ENCODE results near the gene ALG11.

The ALG11 gene

DNA sequence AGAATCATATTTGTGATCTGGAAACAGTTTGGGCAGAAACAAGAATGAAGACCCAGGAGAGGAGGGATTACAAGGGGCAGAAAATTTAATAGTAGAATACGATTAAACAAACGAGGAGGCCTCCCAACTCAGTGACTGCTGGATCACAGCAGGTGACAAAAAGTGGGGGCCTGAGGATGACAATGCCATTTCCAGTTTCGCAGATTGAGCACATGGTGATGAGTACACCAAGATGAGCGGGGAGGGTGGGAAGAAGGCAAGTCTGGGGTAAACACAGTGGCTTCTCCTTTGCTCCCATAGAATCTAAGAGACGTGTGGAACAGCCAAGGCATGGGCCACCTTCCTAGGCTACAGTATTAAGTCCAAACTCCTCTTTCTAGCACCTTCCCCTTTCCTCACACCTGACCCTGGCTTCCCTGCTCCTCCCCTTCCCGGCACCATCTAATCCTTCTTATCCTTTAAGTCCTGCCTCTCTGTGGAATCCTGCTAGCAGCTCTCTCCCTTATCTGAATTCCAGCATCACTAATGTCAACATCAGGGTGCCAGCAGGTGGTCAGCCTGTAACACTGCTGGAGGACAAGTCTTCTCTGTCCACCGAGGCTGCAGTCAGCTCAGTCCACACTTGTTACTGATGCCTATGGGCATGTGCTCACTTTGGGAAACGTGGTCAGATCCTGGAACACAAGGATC, 14.4 kb upstream of the ALG11 start:
- H3K4me1 ChIP-seq (ENCODE audit: control insufficient read depth in 5 of 5, insufficient read depth in 5 of 5, low read length in 5 of 5): peaks cover 5 to 36% (median 29%) of the 10 kb centered on the region in 5 donors
- H3K27ac ChIP-seq (ENCODE audit: low read depth, low read length): no peak overlapping the region

DNA sequence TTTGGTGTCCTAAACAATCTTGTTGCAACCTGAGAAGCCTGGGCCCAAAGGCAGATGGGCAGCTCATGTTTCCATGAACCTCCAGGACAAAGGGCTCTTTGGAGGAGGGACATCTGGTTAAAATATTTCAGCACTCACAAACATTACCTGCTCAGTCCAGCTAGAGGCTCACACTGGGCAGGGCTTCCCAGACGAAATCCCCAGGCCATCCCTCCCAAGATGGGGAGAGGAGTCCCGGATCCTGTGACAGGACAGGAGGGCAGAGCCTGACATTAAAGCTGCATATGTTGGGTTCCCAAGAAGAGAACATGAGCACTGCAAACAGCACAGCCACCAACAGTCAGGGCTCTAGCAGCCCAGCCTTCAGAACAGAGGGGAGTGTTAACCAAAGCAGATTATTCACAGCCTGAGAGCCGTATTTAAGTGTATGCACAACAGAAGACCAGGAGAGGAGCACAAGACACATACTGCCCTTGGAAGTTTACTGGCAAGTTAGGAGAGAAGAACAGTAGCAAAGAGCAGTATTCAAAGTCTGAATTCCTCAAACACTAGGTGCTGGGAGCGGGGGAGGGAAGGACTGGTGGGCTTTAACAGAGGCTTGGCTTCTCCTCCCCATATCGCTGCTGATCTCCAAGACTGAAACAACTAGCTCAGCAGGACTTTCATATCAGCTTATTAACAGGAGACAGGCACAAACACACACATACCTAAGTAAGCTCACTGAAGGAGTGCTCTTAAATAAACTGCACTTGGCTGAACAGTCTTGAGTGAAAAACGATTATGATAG, 13.3 kb upstream of the ALG11 start:
- peak overlapping the region in 1 of 5 donors; percentile 45 for H3K4me3 ChIP-seq (ENCODE audit: low read depth in 1 of 5, low read length in 5 of 5)
- no peaks in the 10 kb centered on the region for H3K36me3 ChIP-seq (ENCODE audit: control insufficient read depth in 5 of 5, insufficient read depth in 5 of 5, low read length in 5 of 5)
- H3K9me3 ChIP-seq (ENCODE audit: control insufficient read depth in 5 of 5, low read length in 5 of 5): no peaks in the 10 kb centered on the region
- H3K27ac ChIP-seq (ENCODE audit: low read depth, low read length): no peak overlapping the region
- H3K9ac ChIP-seq (ENCODE audit: low read length in 5 of 5): no peak overlapping the region
- no peaks in the 10 kb centered on the region for H3K27me3 ChIP-seq (ENCODE audit: control insufficient read depth in 5 of 5, insufficient read depth in 4 of 5, low read length in 5 of 5)
- H3K4me1 ChIP-seq (ENCODE audit: control insufficient read depth in 5 of 5, insufficient read depth in 5 of 5, low read length in 5 of 5): peaks cover 5 to 36% (median 29%) of the 10 kb centered on the region in 5 donors

More for the DNA sequence above, 14.4 kb upstream of the ALG11 start:
- H3K4me3 ChIP-seq (ENCODE audit: low read depth in 1 of 5, low read length in 5 of 5): no peak overlapping the region
- no peaks in the 10 kb centered on the region for H3K27me3 ChIP-seq (ENCODE audit: control insufficient read depth in 5 of 5, insufficient read depth in 4 of 5, low read length in 5 of 5)
- H3K36me3 ChIP-seq (ENCODE audit: control insufficient read depth in 5 of 5, insufficient read depth in 5 of 5, low read length in 5 of 5): no peaks in the 10 kb centered on the region
- H3K9me3 ChIP-seq (ENCODE audit: control insufficient read depth in 5 of 5, low read length in 5 of 5): no peaks in the 10 kb centered on the region
- H3K9ac ChIP-seq (ENCODE audit: low read length in 5 of 5): no peak overlapping the region

DNA sequence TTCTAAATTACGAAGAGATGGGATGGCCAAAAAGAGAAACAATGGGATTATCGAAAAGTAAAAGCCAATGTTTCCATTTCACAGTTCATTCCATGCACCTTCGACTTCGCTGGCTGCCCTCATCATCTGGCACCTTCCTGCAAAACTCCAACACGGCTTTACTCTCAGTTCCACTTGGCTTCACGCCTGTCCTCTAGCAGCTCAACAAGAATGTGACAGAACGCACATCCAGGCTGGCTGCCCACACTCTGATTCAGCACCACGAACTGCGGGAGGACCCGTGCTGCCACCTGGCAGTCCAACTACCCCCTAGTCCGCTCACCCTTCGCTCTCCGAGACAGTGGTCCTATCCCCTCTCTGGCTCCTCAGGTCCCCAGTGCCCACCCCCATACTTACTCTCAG, 12.7 kb upstream of the ALG11 start:
- H3K27ac ChIP-seq (ENCODE audit: low read depth, low read length): no peak overlapping the region
- no peaks in the 10 kb centered on the region for H3K27me3 ChIP-seq (ENCODE audit: control insufficient read depth in 5 of 5, insufficient read depth in 4 of 5, low read length in 5 of 5)
- peaks cover 5 to 36% (median 29%) of the 10 kb centered on the region in 5 donors for H3K4me1 ChIP-seq (ENCODE audit: control insufficient read depth in 5 of 5, insufficient read depth in 5 of 5, low read length in 5 of 5)
- no peaks in the 10 kb centered on the region for H3K36me3 ChIP-seq (ENCODE audit: control insufficient read depth in 5 of 5, insufficient read depth in 5 of 5, low read length in 5 of 5)
- H3K9ac ChIP-seq (ENCODE audit: low read length in 5 of 5): no peak overlapping the region
- H3K9me3 ChIP-seq (ENCODE audit: control insufficient read depth in 5 of 5, low read length in 5 of 5): no peaks in the 10 kb centered on the region
- H3K4me3 ChIP-seq (ENCODE audit: low read depth in 1 of 5, low read length in 5 of 5): peak overlapping the region in 1 of 5 donors; percentile 45

DNA sequence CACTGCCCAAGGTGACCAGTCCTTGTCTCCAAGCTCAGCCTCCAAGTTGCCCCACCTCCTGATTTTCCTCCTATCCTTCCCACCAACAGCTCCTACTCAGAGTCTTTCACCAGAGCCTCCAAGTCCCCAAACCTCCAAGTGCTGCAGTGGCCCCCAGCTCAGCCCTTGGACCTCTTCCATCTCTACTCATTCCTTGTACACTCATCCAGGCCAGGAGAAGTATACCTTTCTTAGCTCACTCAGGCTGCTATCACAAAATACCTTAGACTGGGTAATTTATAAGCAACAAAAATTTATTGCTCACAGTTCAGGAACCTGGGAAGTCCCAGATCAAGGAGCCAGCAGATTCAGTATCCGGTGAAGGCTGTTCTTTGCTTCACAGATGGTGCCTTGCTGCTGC, 12.3 kb upstream of the ALG11 start:
- Histone ChIP-seq H3K9me3 (ENCODE audit: control insufficient read depth in 5 of 5, low read length in 5 of 5) (no peaks in the 10 kb centered on the region), H3K27me3 (ENCODE audit: control insufficient read depth in 5 of 5, insufficient read depth in 4 of 5, low read length in 5 of 5) (no peaks in the 10 kb centered on the region), H3K36me3 (ENCODE audit: control insufficient read depth in 5 of 5, insufficient read depth in 5 of 5, low read length in 5 of 5) (no peaks in the 10 kb centered on the region), H3K9ac (ENCODE audit: low read length in 5 of 5) (no peak overlapping the region), H3K27ac (ENCODE audit: low read depth, low read length) (no peak overlapping the region), H3K4me1 (ENCODE audit: control insufficient read depth in 5 of 5, insufficient read depth in 5 of 5, low read length in 5 of 5) (peaks cover 5 to 36% (median 28%) of the 10 kb centered on the region in 5 donors), H3K4me3 (ENCODE audit: low read depth in 1 of 5, low read length in 5 of 5) (peak overlapping the region in 1 of 5 donors; percentile 45)

DNA sequence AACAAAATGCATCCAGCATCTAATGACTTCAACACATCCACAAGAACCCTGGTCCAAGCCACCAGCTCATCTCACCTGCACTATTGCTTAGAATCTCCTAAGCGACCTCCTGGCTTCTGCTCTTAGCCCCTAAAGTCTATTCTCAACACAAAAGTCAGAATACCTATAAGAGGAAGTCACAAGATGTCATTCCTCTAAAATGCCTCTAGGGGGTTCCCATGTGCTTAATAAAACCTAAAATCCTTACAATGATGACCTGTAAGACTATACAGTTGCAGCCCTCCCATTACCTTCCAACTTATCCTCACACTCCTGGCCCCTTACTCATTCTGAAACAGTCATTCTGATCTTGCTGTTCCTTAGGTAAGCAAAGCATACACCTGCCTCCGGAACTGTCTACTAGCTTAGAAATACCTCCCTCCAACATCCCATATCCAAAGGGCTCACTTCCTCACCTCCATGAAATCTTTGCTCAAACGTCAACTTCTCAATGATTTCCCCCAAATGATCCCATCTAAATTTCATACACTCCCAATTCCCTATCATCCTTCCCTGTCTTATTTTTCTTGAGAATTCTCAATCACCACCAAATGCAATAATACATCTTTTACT, 11.0 kb upstream of the ALG11 start:
- no peak overlapping the region for H3K4me3 ChIP-seq (ENCODE audit: low read depth in 1 of 5, low read length in 5 of 5)
- H3K9me3 ChIP-seq (ENCODE audit: control insufficient read depth in 5 of 5, low read length in 5 of 5): no peaks in the 10 kb centered on the region
- H3K27me3 ChIP-seq (ENCODE audit: control insufficient read depth in 5 of 5, insufficient read depth in 4 of 5, low read length in 5 of 5): no peaks in the 10 kb centered on the region
- H3K27ac ChIP-seq (ENCODE audit: low read depth, low read length): no peak overlapping the region
- H3K4me1 ChIP-seq (ENCODE audit: control insufficient read depth in 5 of 5, insufficient read depth in 5 of 5, low read length in 5 of 5): peaks cover 2 to 22% (median 15%) of the 10 kb centered on the region in 5 donors
- H3K9ac ChIP-seq (ENCODE audit: low read length in 5 of 5): no peak overlapping the region
- H3K36me3 ChIP-seq (ENCODE audit: control insufficient read depth in 5 of 5, insufficient read depth in 5 of 5, low read length in 5 of 5): no peaks in the 10 kb centered on the region

DNA sequence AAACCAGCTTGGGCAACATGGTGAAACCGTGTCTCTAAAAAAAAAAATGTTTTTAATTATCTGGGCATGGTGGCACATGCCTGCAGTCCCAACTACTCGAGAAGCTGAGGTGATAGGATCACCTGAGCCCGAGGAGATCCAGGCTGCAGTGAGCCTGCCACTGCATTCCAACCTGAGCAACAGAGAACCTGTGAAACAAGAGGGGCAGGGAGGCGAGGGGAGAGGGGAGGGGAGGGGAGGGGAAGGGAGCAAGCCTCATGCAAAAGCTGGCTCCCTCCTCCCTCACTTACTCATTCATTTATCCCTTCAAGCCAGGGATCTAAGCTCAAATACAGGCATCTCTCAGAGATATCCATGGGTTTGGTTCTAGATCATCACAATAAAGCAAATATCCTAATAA, 9.8 kb upstream of the ALG11 start:
- H3K27ac ChIP-seq (ENCODE audit: low read depth, low read length): no peak overlapping the region
- no peak overlapping the region for H3K9ac ChIP-seq (ENCODE audit: low read length in 5 of 5)
- H3K4me1 ChIP-seq (ENCODE audit: control insufficient read depth in 5 of 5, insufficient read depth in 5 of 5, low read length in 5 of 5): peaks cover 0 to 18% (median 11%) of the 10 kb centered on the region in 5 donors
- no peaks in the 10 kb centered on the region for H3K9me3 ChIP-seq (ENCODE audit: control insufficient read depth in 5 of 5, low read length in 5 of 5)
- no peaks in the 10 kb centered on the region for H3K27me3 ChIP-seq (ENCODE audit: control insufficient read depth in 5 of 5, insufficient read depth in 4 of 5, low read length in 5 of 5)
- H3K36me3 ChIP-seq (ENCODE audit: control insufficient read depth in 5 of 5, insufficient read depth in 5 of 5, low read length in 5 of 5): no peaks in the 10 kb centered on the region
- no peak overlapping the region for H3K4me3 ChIP-seq (ENCODE audit: low read depth in 1 of 5, low read length in 5 of 5)

DNA sequence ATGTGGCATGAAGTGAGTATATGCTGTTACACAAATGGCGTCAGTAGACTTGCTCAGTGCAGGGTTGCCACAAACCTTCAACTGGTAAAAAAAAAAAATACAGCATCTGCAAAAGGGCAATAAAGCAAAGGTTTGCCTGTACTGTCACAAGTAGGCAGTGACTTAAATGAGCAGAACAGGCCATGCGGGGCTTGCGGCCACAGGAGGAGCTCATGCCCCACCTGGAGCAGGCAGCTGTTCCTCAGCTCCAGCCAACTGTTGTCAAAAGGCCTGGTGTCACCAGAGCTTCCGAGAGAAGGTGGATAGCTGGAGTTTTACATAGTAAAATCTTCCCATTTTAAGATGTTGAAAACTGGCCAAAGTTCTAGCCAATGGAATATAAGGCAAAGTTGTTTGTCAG, 8.7 kb upstream of the ALG11 start:
- no peaks in the 10 kb centered on the region for H3K27me3 ChIP-seq (ENCODE audit: control insufficient read depth in 5 of 5, insufficient read depth in 4 of 5, low read length in 5 of 5)
- peaks cover 0 to 18% (median 11%) of the 10 kb centered on the region in 5 donors for H3K4me1 ChIP-seq (ENCODE audit: control insufficient read depth in 5 of 5, insufficient read depth in 5 of 5, low read length in 5 of 5)
- no peak overlapping the region for H3K9ac ChIP-seq (ENCODE audit: low read length in 5 of 5)
- no peak overlapping the region for H3K4me3 ChIP-seq (ENCODE audit: low read depth in 1 of 5, low read length in 5 of 5)
- H3K36me3 ChIP-seq (ENCODE audit: control insufficient read depth in 5 of 5, insufficient read depth in 5 of 5, low read length in 5 of 5): no peaks in the 10 kb centered on the region
- H3K27ac ChIP-seq (ENCODE audit: low read depth, low read length): no peak overlapping the region
- H3K9me3 ChIP-seq (ENCODE audit: control insufficient read depth in 5 of 5, low read length in 5 of 5): no peaks in the 10 kb centered on the region

DNA sequence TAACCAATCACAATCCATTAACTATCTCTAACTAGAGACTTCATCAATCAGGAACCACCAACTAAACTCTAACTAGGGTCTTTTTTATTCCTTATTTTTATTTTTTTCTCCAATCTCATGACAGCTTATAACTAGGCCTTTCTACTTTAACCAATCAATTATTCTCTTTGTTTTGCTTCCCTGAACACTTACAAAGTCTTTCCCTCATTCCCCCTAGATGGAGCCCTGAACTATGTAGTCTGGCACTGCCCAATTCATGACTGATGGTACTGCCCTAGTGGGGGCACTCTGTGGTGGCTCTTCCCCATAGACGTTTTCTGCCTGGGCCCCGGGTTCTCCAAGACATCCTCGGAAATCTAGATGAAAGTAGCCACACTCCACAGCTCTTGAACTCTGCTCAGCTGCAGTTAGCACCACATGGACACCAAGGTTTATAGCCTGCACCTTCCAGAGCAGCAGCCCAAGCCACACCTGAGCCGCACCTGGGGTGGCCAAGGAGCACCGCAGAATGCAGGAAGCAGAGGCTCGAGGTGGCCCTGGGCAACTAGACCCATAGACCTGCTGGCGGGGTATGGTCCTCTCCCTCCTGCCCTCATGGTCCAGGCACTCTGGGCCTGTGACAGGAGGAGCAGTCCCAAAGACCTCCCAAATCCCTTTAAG, 7.6 kb upstream of the ALG11 start:
- no peaks in the 10 kb centered on the region for H3K9me3 ChIP-seq (ENCODE audit: control insufficient read depth in 5 of 5, low read length in 5 of 5)
- no peak overlapping the region for H3K4me3 ChIP-seq (ENCODE audit: low read depth in 1 of 5, low read length in 5 of 5)
- peaks cover 0 to 7% (median 5%) of the 10 kb centered on the region in 5 donors for H3K4me1 ChIP-seq (ENCODE audit: control insufficient read depth in 5 of 5, insufficient read depth in 5 of 5, low read length in 5 of 5)
- H3K27me3 ChIP-seq (ENCODE audit: control insufficient read depth in 5 of 5, insufficient read depth in 4 of 5, low read length in 5 of 5): no peaks in the 10 kb centered on the region
- no peaks in the 10 kb centered on the region for H3K36me3 ChIP-seq (ENCODE audit: control insufficient read depth in 5 of 5, insufficient read depth in 5 of 5, low read length in 5 of 5)
- H3K27ac ChIP-seq (ENCODE audit: low read depth, low read length): no peak overlapping the region
- H3K9ac ChIP-seq (ENCODE audit: low read length in 5 of 5): no peak overlapping the region

DNA sequence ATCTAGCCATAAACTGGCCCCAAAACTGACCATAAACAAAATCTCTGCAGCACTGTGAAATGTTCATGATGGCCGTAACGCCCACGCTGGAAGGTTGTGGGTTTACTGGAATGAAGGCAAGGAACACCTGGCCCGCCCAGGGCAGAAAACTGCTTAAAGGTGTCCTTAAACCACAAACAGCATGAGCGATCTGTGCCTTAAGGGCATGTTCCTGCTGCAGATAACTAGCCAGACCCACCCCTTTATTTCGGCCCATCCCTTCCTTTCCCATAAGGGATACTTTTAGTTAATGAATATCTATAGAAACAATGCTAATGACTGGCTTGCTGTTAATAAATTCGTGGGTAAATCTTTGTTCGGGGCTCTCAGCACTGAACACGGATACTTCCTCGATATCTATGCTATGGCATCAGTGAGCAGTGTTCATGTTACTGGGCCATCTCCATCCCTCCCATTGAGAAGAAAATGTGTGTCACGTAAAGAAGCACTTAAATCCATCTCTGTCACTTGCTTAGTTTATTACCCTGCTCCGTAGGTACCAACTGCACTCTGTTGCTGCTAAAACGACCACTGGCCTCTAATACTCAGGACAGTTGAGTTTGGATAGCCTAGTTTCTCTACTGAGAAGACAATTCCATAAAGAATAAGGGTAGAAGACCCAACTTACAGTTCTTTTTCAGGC, 6.2 kb upstream of the ALG11 start:
- no peaks in the 10 kb centered on the region for H3K27me3 ChIP-seq (ENCODE audit: control insufficient read depth in 5 of 5, insufficient read depth in 4 of 5, low read length in 5 of 5)
- no peaks in the 10 kb centered on the region for H3K36me3 ChIP-seq (ENCODE audit: control insufficient read depth in 5 of 5, insufficient read depth in 5 of 5, low read length in 5 of 5)
- H3K9me3 ChIP-seq (ENCODE audit: control insufficient read depth in 5 of 5, low read length in 5 of 5): no peaks in the 10 kb centered on the region
- no peak overlapping the region for H3K9ac ChIP-seq (ENCODE audit: low read length in 5 of 5)
- peaks cover 0 to 7% (median 5%) of the 10 kb centered on the region in 5 donors for H3K4me1 ChIP-seq (ENCODE audit: control insufficient read depth in 5 of 5, insufficient read depth in 5 of 5, low read length in 5 of 5)
- H3K27ac ChIP-seq (ENCODE audit: low read depth, low read length): no peak overlapping the region
- no peak overlapping the region for H3K4me3 ChIP-seq (ENCODE audit: low read depth in 1 of 5, low read length in 5 of 5)
